Endothelial cell of umbilical vein (primary cell): ENCODE measurements around the gene TRIM47.
A peak's percentile ranks its signal among the peaks of the same experiment; 100 is the strongest.

Experiments used
- EZH2 ChIP-seq: IDR thresholded peaks from 2 replicates; pipeline ENCODE4 v1.6.1; 2012; ENCODE audit warnings: borderline replicate concordance, low read depth, mild to moderate bottlenecking, moderate library complexity, low read length, inconsistent platforms; ENCODE audit not compliant: severe bottlenecking
- FOS ChIP-seq: IDR thresholded peaks from 2 replicates; pipeline ENCODE4 v1.6.1; 2011; ENCODE audit warnings: mild to moderate bottlenecking, low read length, moderate library complexity, borderline replicate concordance; ENCODE audit not compliant: insufficient read depth
- MYC ChIP-seq: IDR thresholded peaks from one replicate; pipeline ENCODE4 v1.6.1; 2011; ENCODE audit warnings: mild to moderate bottlenecking, low read depth, low read length
- POLR2A ChIP-seq: IDR thresholded peaks from 2 replicates; pipeline ENCODE4 v1.6.1; 2012; ENCODE audit warnings: low read depth, mild to moderate bottlenecking, control low read depth, low read length
- POLR2AphosphoS5 ChIP-seq: IDR thresholded peaks from 2 replicates; pipeline ENCODE4 v1.6.1; 2012; ENCODE audit warnings: low read depth, mild to moderate bottlenecking, control low read depth, low read length, moderate library complexity; ENCODE audit not compliant: insufficient read depth
- TF ChIP-seq, protein P1 (sequence below), 2 donors: IDR thresholded peaks; 1 replicate in 1 of 2; 2 replicates in 1 of 2; pipeline ENCODE4 v1.5.1; 2011; ENCODE audit warnings: low read length in 2 of 2, mild to moderate bottlenecking in 2 of 2, moderate library complexity in 2 of 2, control low read depth in 1 of 2, inconsistent platforms in 1 of 2, low read depth in 1 of 2; ENCODE audit not compliant: insufficient read depth in 1 of 2; ENCODE audit errors: extremely low read depth in 1 of 2
- TF ChIP-seq, protein P2 (sequence below): IDR thresholded peaks from 2 replicates; pipeline ENCODE4 v1.6.1; 2011; ENCODE audit not compliant: insufficient read depth, insufficient read length

DNA sequence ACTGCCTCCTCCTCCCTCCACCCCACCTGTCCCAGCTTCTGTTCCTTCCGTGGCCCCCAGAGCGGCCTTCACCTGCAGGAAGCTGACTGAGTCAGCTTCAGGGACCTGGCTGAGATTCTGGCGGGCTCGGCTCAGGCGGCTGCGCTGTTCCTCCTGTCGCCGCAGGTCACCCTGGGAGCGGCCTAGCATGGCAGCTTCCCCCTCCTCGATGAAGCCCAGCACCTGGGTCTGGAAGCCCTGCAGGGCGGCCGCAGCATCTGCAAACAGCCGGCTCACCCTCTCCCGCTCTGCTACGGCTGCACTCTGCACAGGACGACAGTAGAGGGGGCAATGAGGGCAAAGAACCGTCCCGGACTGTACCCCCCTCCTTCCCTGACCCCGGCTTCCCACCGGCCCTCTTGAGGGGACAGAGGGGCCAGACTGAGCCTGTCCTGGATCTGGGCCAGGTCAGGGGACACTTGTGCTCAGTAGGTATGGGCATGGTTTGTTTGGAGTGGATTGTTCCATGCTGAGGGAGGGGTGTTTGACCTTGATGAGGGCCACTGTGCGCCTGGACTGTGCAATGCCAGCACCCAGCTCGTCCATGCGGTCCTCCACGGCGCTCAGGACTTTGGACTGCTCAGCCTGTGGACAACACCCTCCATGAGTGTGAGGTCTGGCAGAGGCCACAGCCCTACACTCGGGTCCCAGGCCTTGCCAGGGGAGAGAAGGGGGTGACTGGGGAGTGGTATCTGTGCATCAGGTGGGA, 2.0 kb downstream of the TRIM47 start:
- TF ChIP-seq, protein P1, sequence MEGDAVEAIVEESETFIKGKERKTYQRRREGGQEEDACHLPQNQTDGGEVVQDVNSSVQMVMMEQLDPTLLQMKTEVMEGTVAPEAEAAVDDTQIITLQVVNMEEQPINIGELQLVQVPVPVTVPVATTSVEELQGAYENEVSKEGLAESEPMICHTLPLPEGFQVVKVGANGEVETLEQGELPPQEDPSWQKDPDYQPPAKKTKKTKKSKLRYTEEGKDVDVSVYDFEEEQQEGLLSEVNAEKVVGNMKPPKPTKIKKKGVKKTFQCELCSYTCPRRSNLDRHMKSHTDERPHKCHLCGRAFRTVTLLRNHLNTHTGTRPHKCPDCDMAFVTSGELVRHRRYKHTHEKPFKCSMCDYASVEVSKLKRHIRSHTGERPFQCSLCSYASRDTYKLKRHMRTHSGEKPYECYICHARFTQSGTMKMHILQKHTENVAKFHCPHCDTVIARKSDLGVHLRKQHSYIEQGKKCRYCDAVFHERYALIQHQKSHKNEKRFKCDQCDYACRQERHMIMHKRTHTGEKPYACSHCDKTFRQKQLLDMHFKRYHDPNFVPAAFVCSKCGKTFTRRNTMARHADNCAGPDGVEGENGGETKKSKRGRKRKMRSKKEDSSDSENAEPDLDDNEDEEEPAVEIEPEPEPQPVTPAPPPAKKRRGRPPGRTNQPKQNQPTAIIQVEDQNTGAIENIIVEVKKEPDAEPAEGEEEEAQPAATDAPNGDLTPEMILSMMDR (IDR thresholded peaks at IDR 0.05; ENCODE audit: extremely low read depth in 1 of 2, insufficient read depth in 1 of 2, low read depth in 1 of 2, low read length in 2 of 2) = peak in 1 of 2 donors; percentile 41
- TF ChIP-seq, protein P2, sequence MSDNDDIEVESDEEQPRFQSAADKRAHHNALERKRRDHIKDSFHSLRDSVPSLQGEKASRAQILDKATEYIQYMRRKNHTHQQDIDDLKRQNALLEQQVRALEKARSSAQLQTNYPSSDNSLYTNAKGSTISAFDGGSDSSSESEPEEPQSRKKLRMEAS = no peak
- TF ChIP-seq MYC = no peak
- TF ChIP-seq POLR2AphosphoS5 = peak; percentile 55
- no peak for TF ChIP-seq EZH2
- no peak for TF ChIP-seq POLR2A
- TF ChIP-seq FOS = no peak
